Keratinocyte (primary cell): Measurements from ENCODE around the gene SH3RF2. TPM values are rescaled to one million over a fixed set of nuclear protein-coding genes. Genes with fewer than 3 reads are reported as not detected.

Experiments
- DNase-seq: peaks from one replicate; pipeline ENCODE4 v3.0.0-alpha.2; 2011; ENCODE audit warnings: low read depth, missing footprints, low spot score
- FAIRE-seq: peaks from 2 replicates; lab custom pipeline; 2011; peaks lifted over from hg19 to GRCh38; lab: Jason Lieb, UNC
- H2AFZ ChIP-seq: 2 replicates; pipeline ENCODE4 v1.6.0; 2012; ENCODE audit warnings: low read length, control low read depth, inconsistent platforms; ENCODE audit not compliant: control insufficient read depth
- H3K27ac ChIP-seq: 2 replicates; pipeline ENCODE4 v1.5.1; 2011; ENCODE audit warnings: low read length; ENCODE audit not compliant: control insufficient read depth, insufficient read depth
- H3K27me3 ChIP-seq: 3 replicates; pipeline ENCODE4 v1.6.0; 2011; ENCODE audit warnings: low read length; ENCODE audit not compliant: control insufficient read depth, insufficient read depth; ENCODE audit errors: extremely low read depth
- H3K36me3 ChIP-seq, 2 experiments: 2 replicates in 1 of 2; 3 replicates in 1 of 2; pipeline ENCODE4 v1.5.1; 2011; ENCODE audit warnings: low read length in 2 of 2, mild to moderate bottlenecking in 1 of 2; ENCODE audit not compliant: control insufficient read depth in 2 of 2, insufficient read depth in 2 of 2; ENCODE audit errors: extremely low read depth in 1 of 2
- H3K4me1 ChIP-seq: 3 replicates; pipeline ENCODE4 v1.5.1; 2011; ENCODE audit warnings: low read length; ENCODE audit not compliant: control insufficient read depth, insufficient read depth; ENCODE audit errors: extremely low read depth
- H3K4me2 ChIP-seq: 3 replicates; pipeline ENCODE4 v1.6.0; 2011; ENCODE audit warnings: low read depth, low read length; ENCODE audit not compliant: control insufficient read depth, insufficient read depth; ENCODE audit errors: extremely low read depth
- H3K4me3 ChIP-seq, 3 experiments: fragments of 200-600 bp in 1 of 3; sonication (generic) in 1 of 3; 2 replicates in 2 of 3; 3 replicates in 1 of 3; pipeline ENCODE4 v1.5.1; 2011 to 2016; ENCODE audit warnings: low read length in 3 of 3, mild to moderate bottlenecking in 3 of 3, control low read depth in 2 of 3, inconsistent platforms in 1 of 3, low read depth in 1 of 3, mixed read lengths in 1 of 3, mixed run types in 1 of 3, moderate library complexity in 1 of 3; ENCODE audit not compliant: control insufficient read depth in 2 of 3, insufficient read depth in 2 of 3; ENCODE audit errors: extremely low read depth in 1 of 3
- H3K79me2 ChIP-seq: 2 replicates; pipeline ENCODE4 v1.6.0; 2012; ENCODE audit warnings: low read length; ENCODE audit not compliant: control insufficient read depth, insufficient read depth
- H3K9ac ChIP-seq: 3 replicates; pipeline ENCODE4 v1.6.0; 2011; ENCODE audit warnings: low read length; ENCODE audit not compliant: control insufficient read depth, insufficient read depth; ENCODE audit errors: extremely low read depth
- H3K9me1 ChIP-seq: 3 replicates; pipeline ENCODE4 v1.6.0; 2011; ENCODE audit warnings: low read length; ENCODE audit not compliant: control insufficient read depth, insufficient read depth; ENCODE audit errors: extremely low read depth
- H3K9me3 ChIP-seq: 2 replicates; pipeline ENCODE4 v1.5.1; 2012; ENCODE audit warnings: low read depth, low read length; ENCODE audit not compliant: control insufficient read depth
- H4K20me1 ChIP-seq: 3 replicates; pipeline ENCODE4 v1.6.0; 2011; ENCODE audit warnings: low read length; ENCODE audit not compliant: control insufficient read depth, insufficient read depth; ENCODE audit errors: extremely low read depth
- EZH2 ChIP-seq: IDR thresholded peaks from one replicate; pipeline ENCODE4 v1.6.1; 2012; ENCODE audit warnings: inconsistent platforms, mild to moderate bottlenecking, low read length, moderate library complexity
- dilution Hi-C: fragments of 300-500 bp; cut with MboI; formaldehyde crosslinking; loops from one replicate; pipeline ENCODE4 v1.7.0; 2020; ENCODE audit warnings: low sequenced_read_pairs; ENCODE audit not compliant: extremely low pct_ligation_motif_present
- polyA minus RNA-seq, 3 experiments: library from RNA; depleted of rRNA, polyadenylated mRNA; stranded (reverse); fragments of >200 nt; gene quantifications; 1 replicate in 1 of 3; 2 replicates in 1 of 3; 3 replicates in 1 of 3; pipeline ENCODE4 v1.2.3, GENCODE V29; 2011
- polyA plus RNA-seq, 5 experiments: library from polyadenylated mRNA; depleted of rRNA in 3 of 5; stranded (reverse) in 3 of 5; stranded (forward) in 1 of 5; unstranded in 1 of 5; fragments of >200 nt; gene quantifications; 1 replicate in 1 of 5; 2 replicates in 3 of 5; 3 replicates in 1 of 5; pipeline versions ENCODE4 v1.2.1 to v1.2.3, GENCODE V29; 2011 to 2012; ENCODE audit warnings: missing spikeins in 2 of 5, low read depth in 1 of 5, low replicate concordance in 1 of 5
- TF ChIP-seq, protein P1 (sequence below), 3 experiments: IDR thresholded peaks in 1 of 3; conservative IDR thresholded peaks in 1 of 3; optimal IDR thresholded peaks in 1 of 3; 2 replicates in 2 of 3; 3 replicates in 1 of 3; pipeline versions ENCODE3 to v1.5.1; 2011; ENCODE audit warnings: low read length in 3 of 3, mild to moderate bottlenecking in 3 of 3, moderate library complexity in 2 of 3, control low read depth in 1 of 3, inconsistent platforms in 1 of 3; ENCODE audit not compliant: insufficient read depth in 2 of 3; ENCODE audit errors: extremely low read depth in 1 of 3

SH3RF2 gene, protein sequence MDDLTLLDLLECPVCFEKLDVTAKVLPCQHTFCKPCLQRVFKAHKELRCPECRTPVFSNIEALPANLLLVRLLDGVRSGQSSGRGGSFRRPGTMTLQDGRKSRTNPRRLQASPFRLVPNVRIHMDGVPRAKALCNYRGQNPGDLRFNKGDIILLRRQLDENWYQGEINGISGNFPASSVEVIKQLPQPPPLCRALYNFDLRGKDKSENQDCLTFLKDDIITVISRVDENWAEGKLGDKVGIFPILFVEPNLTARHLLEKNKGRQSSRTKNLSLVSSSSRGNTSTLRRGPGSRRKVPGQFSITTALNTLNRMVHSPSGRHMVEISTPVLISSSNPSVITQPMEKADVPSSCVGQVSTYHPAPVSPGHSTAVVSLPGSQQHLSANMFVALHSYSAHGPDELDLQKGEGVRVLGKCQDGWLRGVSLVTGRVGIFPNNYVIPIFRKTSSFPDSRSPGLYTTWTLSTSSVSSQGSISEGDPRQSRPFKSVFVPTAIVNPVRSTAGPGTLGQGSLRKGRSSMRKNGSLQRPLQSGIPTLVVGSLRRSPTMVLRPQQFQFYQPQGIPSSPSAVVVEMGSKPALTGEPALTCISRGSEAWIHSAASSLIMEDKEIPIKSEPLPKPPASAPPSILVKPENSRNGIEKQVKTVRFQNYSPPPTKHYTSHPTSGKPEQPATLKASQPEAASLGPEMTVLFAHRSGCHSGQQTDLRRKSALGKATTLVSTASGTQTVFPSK
- polyA plus RNA-seq, result 43.7 to 50.4 TPM (median 47.2 TPM) in 3 replicates
- polyA plus RNA-seq (2011; ENCODE audit: low read depth), result 10.4 TPM
- 39.3 and 43.7 TPM in 2 replicates for polyA plus RNA-seq (2011; cell fraction: cytosol; rRNA removed)
- 125 and 148 TPM in 2 replicates for polyA plus RNA-seq (2011; cell fraction: nucleus; rRNA removed)
- 29.9 and 39.2 TPM in 2 replicates for polyA plus RNA-seq (2012; ENCODE audit: low replicate concordance)
- 78.3 to 85.8 TPM (median 84.7 TPM) in 3 replicates for polyA minus RNA-seq
- polyA minus RNA-seq (2011; cell fraction: cytosol; rRNA and poly(A)+ RNA removed), result 50.3 TPM
- polyA minus RNA-seq (2011; cell fraction: nucleus; rRNA and poly(A)+ RNA removed), result 58.7 and 102 TPM in 2 replicates

DNA sequence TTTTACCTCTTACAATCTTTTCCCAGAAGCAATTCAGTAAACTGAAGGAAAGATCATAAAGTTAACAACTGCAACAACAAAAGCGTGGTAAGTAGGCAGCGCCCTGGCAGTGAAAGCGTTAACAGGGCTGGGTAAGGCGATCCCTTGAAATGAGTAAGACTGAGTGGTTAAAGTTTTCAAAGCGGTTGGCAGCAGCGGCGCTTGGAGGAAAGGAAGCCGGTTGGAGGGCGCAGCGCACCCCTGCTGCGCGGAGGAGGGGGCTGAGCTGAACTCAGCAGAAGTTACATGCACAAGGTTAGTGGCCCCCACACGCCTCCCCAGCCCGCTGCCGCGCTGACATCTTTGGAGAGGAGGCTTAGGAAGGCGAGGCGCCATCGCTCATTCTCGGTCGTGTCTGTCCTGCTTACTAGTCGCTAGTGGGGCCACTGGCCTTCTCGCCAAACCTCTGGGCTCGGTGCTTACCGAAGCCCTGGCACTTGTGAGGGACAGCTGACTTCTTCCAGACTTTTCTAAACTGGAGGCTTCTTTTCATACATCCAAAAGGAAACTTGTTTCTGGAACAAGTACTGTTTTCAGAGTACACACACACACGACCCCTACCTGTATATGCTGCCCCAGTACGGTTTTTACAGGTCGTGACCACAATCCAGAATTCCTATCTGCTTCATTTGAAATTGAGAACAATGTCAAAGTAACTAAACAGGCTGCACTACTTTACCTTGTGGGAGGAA lies at the start of gene SH3RF2:
TSS of gene SH3RF2 (plus strand) at position 178 of the 731 bp plus-strand sequence. CDS start 1,351 bp downstream, outside the sequence.
- H3K36me3 ChIP-seq, result peaks cover 6 to 21% of the 10 kb centered on the region in 2 experiments

DNA sequence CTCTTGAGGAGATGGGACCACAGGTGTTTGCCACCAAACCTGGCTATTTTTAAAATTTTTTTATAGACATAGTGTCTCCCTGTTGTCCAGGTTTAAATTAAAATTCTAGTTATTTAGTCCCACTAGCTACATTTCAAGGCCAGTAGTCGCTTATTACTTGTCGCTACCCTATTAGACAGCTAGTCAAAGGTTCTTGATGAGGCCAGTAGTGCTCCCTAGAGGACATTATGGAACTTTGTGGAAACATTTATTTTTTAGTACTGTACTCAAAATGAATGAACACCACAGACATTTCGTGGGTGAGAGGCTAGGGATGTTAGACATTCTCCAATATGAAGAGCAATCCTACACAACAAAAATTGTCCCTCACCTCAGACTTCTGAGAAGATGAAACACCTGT lies 49.2 kb upstream of the SH3RF2 start:
- Histone ChIP-seq H3K4me2 (no peak overlapping the region), H3K4me1 (no peaks in the 10 kb centered on the region), H3K4me3 (no peak overlapping the region), H4K20me1 (no peaks in the 10 kb centered on the region), H3K9me1 (no peaks in the 10 kb centered on the region), H3K9ac (no peak overlapping the region), H2AFZ (no peak overlapping the region), H3K27me3 (no peaks in the 10 kb centered on the region), H3K36me3 (no peaks in the 10 kb centered on the region), H3K79me2 (no peaks in the 10 kb centered on the region), H3K27ac (no peak overlapping the region), H3K9me3 (no peaks in the 10 kb centered on the region)
- TF ChIP-seq, protein P1, sequence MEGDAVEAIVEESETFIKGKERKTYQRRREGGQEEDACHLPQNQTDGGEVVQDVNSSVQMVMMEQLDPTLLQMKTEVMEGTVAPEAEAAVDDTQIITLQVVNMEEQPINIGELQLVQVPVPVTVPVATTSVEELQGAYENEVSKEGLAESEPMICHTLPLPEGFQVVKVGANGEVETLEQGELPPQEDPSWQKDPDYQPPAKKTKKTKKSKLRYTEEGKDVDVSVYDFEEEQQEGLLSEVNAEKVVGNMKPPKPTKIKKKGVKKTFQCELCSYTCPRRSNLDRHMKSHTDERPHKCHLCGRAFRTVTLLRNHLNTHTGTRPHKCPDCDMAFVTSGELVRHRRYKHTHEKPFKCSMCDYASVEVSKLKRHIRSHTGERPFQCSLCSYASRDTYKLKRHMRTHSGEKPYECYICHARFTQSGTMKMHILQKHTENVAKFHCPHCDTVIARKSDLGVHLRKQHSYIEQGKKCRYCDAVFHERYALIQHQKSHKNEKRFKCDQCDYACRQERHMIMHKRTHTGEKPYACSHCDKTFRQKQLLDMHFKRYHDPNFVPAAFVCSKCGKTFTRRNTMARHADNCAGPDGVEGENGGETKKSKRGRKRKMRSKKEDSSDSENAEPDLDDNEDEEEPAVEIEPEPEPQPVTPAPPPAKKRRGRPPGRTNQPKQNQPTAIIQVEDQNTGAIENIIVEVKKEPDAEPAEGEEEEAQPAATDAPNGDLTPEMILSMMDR (optimal IDR thresholded peaks at IDR 0.05 in 1 of 3, IDR thresholded peaks at IDR 0.05 in 1 of 3, conservative IDR thresholded peaks at IDR 0.05 in 1 of 3; ENCODE audit: extremely low read depth in 1 of 3, insufficient read depth in 2 of 3, low read length in 3 of 3), result no peak
- TF ChIP-seq EZH2, result no peak
- FAIRE-seq (no peak), DNase-seq (no peak)
- dilution Hi-C loops, result no loop called here

More for the DNA sequence above, at the start of gene SH3RF2:
- peaks cover 41% of the 10 kb centered on the region for H3K79me2 ChIP-seq
- H4K20me1 ChIP-seq, result no peaks in the 10 kb centered on the region
- no peak for TF ChIP-seq EZH2
- TF ChIP-seq, protein P1 (optimal IDR thresholded peaks at IDR 0.05 in 1 of 3, IDR thresholded peaks at IDR 0.05 in 1 of 3, conservative IDR thresholded peaks at IDR 0.05 in 1 of 3; ENCODE audit: extremely low read depth in 1 of 3, insufficient read depth in 2 of 3, low read length in 3 of 3), result peak in 1 of 3 experiments; percentile 15
- dilution Hi-C loops, result no loop called here
- FAIRE-seq, result peak; percentile 79
- no peaks in the 10 kb centered on the region for H3K9me1 ChIP-seq
- H3K9me3 ChIP-seq, result no peaks in the 10 kb centered on the region
- H3K27me3 ChIP-seq, result no peaks in the 10 kb centered on the region
- no peak for DNase-seq
- peak within 1 kb of the TSS; percentile 76 to 91 (median 79) for H3K4me3 ChIP-seq
- H2AFZ ChIP-seq, result peak within 1 kb of the TSS; percentile 73
- peaks cover 43% of the 10 kb centered on the region for H3K4me1 ChIP-seq
- peak within 1 kb of the TSS; percentile 95 for H3K9ac ChIP-seq
- peak within 1 kb of the TSS; percentile 95 for H3K27ac ChIP-seq
- peak within 1 kb of the TSS; percentile 97 for H3K4me2 ChIP-seq
